HepG2 (cell line): ENCODE results near the gene TPRX1. TPM values are rescaled to one million over a fixed set of nuclear protein-coding genes. Genes with fewer than 3 reads are reported as not detected.

Experiments
- ATF7 ChIP-seq, 2 experiments: fragments of 450-650 bp in 1 of 2; sonication (generic) in 1 of 2; formaldehyde crosslinking in 1 of 2; IDR thresholded peaks; 2 replicates each; pipeline versions ENCODE4 v1.4.0 to v1.6.1; 2016 to 2020; ENCODE audit warnings: antibody characterized with exemption in 1 of 2, mild to moderate bottlenecking in 1 of 2, missing genetic modification reagents in 1 of 2
- BORCS8-MEF2B ChIP-seq: sonication (generic); formaldehyde crosslinking; IDR thresholded peaks from 2 replicates; pipeline ENCODE4 v1.8.0; 2022; ENCODE audit warnings: mild to moderate bottlenecking, missing genetic modification reagents
- CENPT ChIP-seq: sonication (generic); formaldehyde crosslinking; IDR thresholded peaks from 2 replicates; pipeline ENCODE4 v1.8.0; 2022; ENCODE audit warnings: low read depth, mild to moderate bottlenecking, moderate library complexity, missing genetic modification reagents
- E2F2 ChIP-seq: sonication (generic); formaldehyde crosslinking; IDR thresholded peaks from 2 replicates; pipeline ENCODE4 v1.4.0; 2020; ENCODE audit warnings: missing genetic modification reagents, borderline replicate concordance
- EP300 ChIP-seq, 3 experiments: sonication (generic) in 1 of 3; formaldehyde crosslinking in 1 of 3; IDR thresholded peaks; 2 replicates each; pipeline versions ENCODE4 v1.5.1 to v1.6.1; 2011 to 2020; ENCODE audit warnings: low read depth in 2 of 3, low read length in 2 of 3, borderline replicate concordance in 1 of 3, improper control_type of control experiment in 1 of 3, mild to moderate bottlenecking in 1 of 3, missing genetic modification reagents in 1 of 3, moderate library complexity in 1 of 3
- FLYWCH1 ChIP-seq: sonication (generic); formaldehyde crosslinking; IDR thresholded peaks from 2 replicates; pipeline ENCODE4 v1.8.1; 2023; ENCODE audit warnings: mild to moderate bottlenecking, missing genetic modification reagents
- GTF2F1 ChIP-seq: fragments of 150-350 bp; IDR thresholded peaks from 2 replicates; pipeline ENCODE4 v1.6.1; 2014; ENCODE audit warnings: low read length
- HMGA1 ChIP-seq: sonication (generic); formaldehyde crosslinking; conservative IDR thresholded peaks from 2 replicates; pipeline ENCODE4 v1.4.0; 2020; ENCODE audit warnings: missing genetic modification reagents
- LCORL ChIP-seq, 2 experiments: fragments of 450-650 bp in 1 of 2; sonication (generic) in 1 of 2; formaldehyde crosslinking in 1 of 2; IDR thresholded peaks; 2 replicates each; pipeline versions ENCODE4 v1.5.0 to v1.6.1; 2017 to 2020; ENCODE audit warnings: antibody characterized with exemption in 1 of 2, missing genetic modification reagents in 1 of 2
- NFAT5 ChIP-seq: sonication (generic); formaldehyde crosslinking; IDR thresholded peaks from 2 replicates; pipeline ENCODE4 v1.4.0; 2020; ENCODE audit warnings: missing genetic modification reagents
- NFIB ChIP-seq: sonication (generic); formaldehyde crosslinking; IDR thresholded peaks from 2 replicates; pipeline ENCODE4 v1.9.0; 2021; ENCODE audit warnings: missing genetic modification reagents, mild to moderate bottlenecking, borderline replicate concordance
- PAWR ChIP-seq: sonication (generic); formaldehyde crosslinking; IDR thresholded peaks from 2 replicates; pipeline ENCODE4 v1.4.0; 2020; ENCODE audit warnings: missing genetic modification reagents, mild to moderate bottlenecking, borderline replicate concordance
- SALL2 ChIP-seq: sonication (generic); formaldehyde crosslinking; IDR thresholded peaks from 2 replicates; pipeline ENCODE4 v1.8.1; 2023; ENCODE audit warnings: mild to moderate bottlenecking, missing genetic modification reagents, inconsistent platforms
- ZBTB42 ChIP-seq: sonication (generic); formaldehyde crosslinking; IDR thresholded peaks from 2 replicates; pipeline ENCODE4 v1.5.0; 2020; ENCODE audit warnings: mild to moderate bottlenecking, missing genetic modification reagents
- ZNF275 ChIP-seq: sonication (generic); formaldehyde crosslinking; IDR thresholded peaks from 2 replicates; pipeline ENCODE4 v1.8.0; 2022; ENCODE audit warnings: missing genetic modification reagents, mild to moderate bottlenecking, inconsistent platforms, borderline replicate concordance
- ZNF619 ChIP-seq: sonication (generic); formaldehyde crosslinking; IDR thresholded peaks from 2 replicates; pipeline ENCODE4 v1.4.0; 2020; ENCODE audit warnings: mild to moderate bottlenecking, missing genetic modification reagents
- ZNF766 ChIP-seq: sonication (generic); formaldehyde crosslinking; IDR thresholded peaks from 2 replicates; pipeline ENCODE4 v1.5.0; 2020; ENCODE audit warnings: missing genetic modification reagents, borderline replicate concordance
- ZSCAN30 ChIP-seq: sonication (generic); formaldehyde crosslinking; IDR thresholded peaks from 2 replicates; pipeline ENCODE4 v1.5.0; 2020; ENCODE audit warnings: mild to moderate bottlenecking, missing genetic modification reagents
- polyA plus RNA-seq, 8 experiments: library from polyadenylated mRNA; depleted of rRNA in 3 of 8; stranded (reverse) in 7 of 8; unstranded in 1 of 8; fragments of >200 nt; fragmentation: Illumina TruSeq in 4 of 8; extraction: Trizol in 4 of 8; gene quantifications; 2 replicates each; pipeline versions ENCODE4 v1.2.1 to v1.2.3, GENCODE V29; 2011 to 2016; ENCODE audit warnings: low read depth in 4 of 8, missing spikeins in 1 of 8, mixed read lengths in 1 of 8; ENCODE audit not compliant: insufficient read depth in 1 of 8
- total RNA-seq, 5 experiments: library from RNA; depleted of rRNA; stranded (reverse); fragments of >200 nt; fragmentation: Illumina TruSeq; extraction: Trizol; gene quantifications; 2 replicates each; pipeline ENCODE4 v1.2.3, GENCODE V29; 2016; ENCODE audit warnings: low read depth in 1 of 5

The TPRX1 gene
- total and polyA plus RNA-seq, 2 of the 13 experiments (the other 11 are each of a cell fraction or from before 2014, with no cell fraction given): not detected

- peak; percentile 40; the same call in 1 of the 2 replicates for TF ChIP-seq NFAT5 (CRISPR knock-in tag)
- TF ChIP-seq ATF7 (IDR thresholded peaks at IDR 0.05): peak; percentile 90
- no peak for TF ChIP-seq ATF7 (CRISPR knock-in tag; IDR thresholded peaks at IDR 0.05)
- peak; percentile 50; the same call in 1 of the 2 replicates for TF ChIP-seq ZSCAN30 (CRISPR knock-in tag)
- peak; percentile 77; the same call in 1 of the 2 replicates for TF ChIP-seq ZNF766 (CRISPR knock-in tag)
- no peak; the same call in none of the 2 replicates for TF ChIP-seq BORCS8-MEF2B (CRISPR knock-in tag)
- TF ChIP-seq GTF2F1: no peak
- TF ChIP-seq LCORL (IDR thresholded peaks at IDR 0.05): no peak
- peak; percentile 67 for TF ChIP-seq LCORL (CRISPR knock-in tag; IDR thresholded peaks at IDR 0.05)
- TF ChIP-seq FLYWCH1 (CRISPR knock-in tag): 0 out of 2 replicates have a peak, but pooled peaks have one; percentile 35
- no peak for TF ChIP-seq E2F2
- TF ChIP-seq ZNF619 (CRISPR knock-in tag): no peak; the same call in 1 of the 2 replicates
- no peak for TF ChIP-seq CENPT (CRISPR knock-in tag)
- peak; percentile 64; the same call in 1 of the 2 replicates for TF ChIP-seq ZBTB42
- TF ChIP-seq PAWR (CRISPR knock-in tag): no peak
- TF ChIP-seq HMGA1 (CRISPR knock-in tag): no peak
- TF ChIP-seq NFIB (CRISPR knock-in tag): no peak
- TF ChIP-seq SALL2 (CRISPR knock-in tag): peak; percentile 92
- TF ChIP-seq ZNF275 (CRISPR knock-in tag): peak; percentile 44; the same call in 1 of the 2 replicates
- no peak for TF ChIP-seq EP300 (IDR thresholded peaks at IDR 0.05; ENCODE audit: low read depth in 2 of 2, low read length in 2 of 2)
- no peak for TF ChIP-seq EP300 (CRISPR knock-in tag; IDR thresholded peaks at IDR 0.05; ENCODE audit: borderline replicate concordance)
Observed at GRCh38 chr19:47778049-47778953, 26.1 kb downstream of the TPRX1 start, which contains the start of gene SELENOW (continued).
